Measurements from ENCODE around the gene CACNA1S. TPM values are rescaled to one million over a fixed set of nuclear protein-coding genes. Genes with fewer than 3 reads are reported as not detected.

Gene CACNA1S
- total and polyA plus RNA-seq, 8 donors, result under 0.01 to 0.18 TPM; not detected in 6

DNA sequence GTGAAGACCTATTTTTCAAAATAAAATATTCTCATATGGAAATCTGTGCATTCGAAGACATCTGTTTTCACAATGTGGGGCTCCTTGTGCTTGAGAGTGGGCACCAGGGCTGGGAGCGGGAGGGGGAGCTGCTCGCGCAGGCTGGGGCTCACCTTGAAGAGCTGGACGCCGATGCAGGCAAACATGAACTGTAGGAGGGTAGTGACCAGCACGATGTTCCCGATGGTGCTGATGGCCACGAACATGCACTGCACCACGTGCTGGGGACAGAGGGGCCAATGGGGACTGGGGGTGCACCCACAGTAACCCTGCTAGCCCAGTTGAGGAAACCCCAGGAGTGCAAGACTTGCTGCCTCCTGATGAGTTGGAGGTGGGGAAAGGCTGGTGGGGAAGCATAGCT, 46.5 kb downstream of the CACNA1S start:
- Histone ChIP-seq H3K4me1 (peaks cover 2 to 9% (median 5%) of the 10 kb centered on the region in 4 donors), H3K27me3 (peaks cover 0 to 11% (median 0%) of the 10 kb centered on the region in 3 donors), H3K9me3 (no peaks in the 10 kb centered on the region), H3K4me3 (no peak overlapping the region), H3K27ac (no peak overlapping the region), H3K36me3 (no peaks in the 10 kb centered on the region)
- no peak for TF ChIP-seq POLR2AphosphoS5 (IDR thresholded peaks at IDR 0.05)
- no peak for TF ChIP-seq EP300 (IDR thresholded peaks at IDR 0.05)
- TF ChIP-seq, protein P1, sequence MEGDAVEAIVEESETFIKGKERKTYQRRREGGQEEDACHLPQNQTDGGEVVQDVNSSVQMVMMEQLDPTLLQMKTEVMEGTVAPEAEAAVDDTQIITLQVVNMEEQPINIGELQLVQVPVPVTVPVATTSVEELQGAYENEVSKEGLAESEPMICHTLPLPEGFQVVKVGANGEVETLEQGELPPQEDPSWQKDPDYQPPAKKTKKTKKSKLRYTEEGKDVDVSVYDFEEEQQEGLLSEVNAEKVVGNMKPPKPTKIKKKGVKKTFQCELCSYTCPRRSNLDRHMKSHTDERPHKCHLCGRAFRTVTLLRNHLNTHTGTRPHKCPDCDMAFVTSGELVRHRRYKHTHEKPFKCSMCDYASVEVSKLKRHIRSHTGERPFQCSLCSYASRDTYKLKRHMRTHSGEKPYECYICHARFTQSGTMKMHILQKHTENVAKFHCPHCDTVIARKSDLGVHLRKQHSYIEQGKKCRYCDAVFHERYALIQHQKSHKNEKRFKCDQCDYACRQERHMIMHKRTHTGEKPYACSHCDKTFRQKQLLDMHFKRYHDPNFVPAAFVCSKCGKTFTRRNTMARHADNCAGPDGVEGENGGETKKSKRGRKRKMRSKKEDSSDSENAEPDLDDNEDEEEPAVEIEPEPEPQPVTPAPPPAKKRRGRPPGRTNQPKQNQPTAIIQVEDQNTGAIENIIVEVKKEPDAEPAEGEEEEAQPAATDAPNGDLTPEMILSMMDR (IDR thresholded peaks at IDR 0.05), result no peak
- no peak for TF ChIP-seq POLR2A (IDR thresholded peaks at IDR 0.05)
- DNase-seq, result no peak
- intact Hi-C loops (cut with DNase I; ENCODE audit: low total_unique reads), result no loop called here
- 83 to 94% (median 88%) methylated on average over 6 to 10 of the region's 10 CpGs for WGBS, 5 donors

DNA sequence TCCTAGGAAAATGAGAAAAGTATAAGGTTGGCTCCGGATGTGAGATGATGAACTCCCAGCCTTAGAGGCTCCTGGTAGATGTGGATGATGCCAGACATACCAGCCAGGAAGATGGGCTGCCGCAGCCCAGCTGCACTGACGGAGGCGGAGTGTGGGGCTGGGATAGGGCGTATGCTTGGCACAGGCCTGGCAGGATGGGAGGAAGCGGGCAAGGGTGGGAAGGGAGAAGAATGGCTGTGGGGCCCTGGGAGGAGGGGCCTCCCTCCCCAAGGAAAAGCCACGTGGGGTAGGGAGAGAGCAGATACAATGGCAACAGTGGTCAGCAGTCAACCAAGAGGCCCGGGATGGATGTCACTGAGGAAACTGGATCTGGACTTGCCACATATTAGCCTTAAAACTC, 47.4 kb downstream of the CACNA1S start:
- Histone ChIP-seq H3K27ac (no peak overlapping the region), H3K4me1 (peaks cover 7 to 18% (median 13%) of the 10 kb centered on the region in 4 donors), H3K27me3 (peaks cover 0 to 11% (median 0%) of the 10 kb centered on the region in 3 donors), H3K4me3 (no peak overlapping the region), H3K9me3 (no peaks in the 10 kb centered on the region), H3K36me3 (no peaks in the 10 kb centered on the region)
- 78 to 82% (median 82%) methylated on average over 8 of the region's 8 CpGs for WGBS, 5 donors
- intact Hi-C loops (cut with DNase I; ENCODE audit: low total_unique reads), result no loop called here
- TF ChIP-seq, protein P1 (IDR thresholded peaks at IDR 0.05), result no peak
- TF ChIP-seq POLR2A (IDR thresholded peaks at IDR 0.05), result no peak
- TF ChIP-seq EP300 (IDR thresholded peaks at IDR 0.05), result no peak
- no peak for TF ChIP-seq POLR2AphosphoS5 (IDR thresholded peaks at IDR 0.05)
- DNase-seq, result no peak

DNA sequence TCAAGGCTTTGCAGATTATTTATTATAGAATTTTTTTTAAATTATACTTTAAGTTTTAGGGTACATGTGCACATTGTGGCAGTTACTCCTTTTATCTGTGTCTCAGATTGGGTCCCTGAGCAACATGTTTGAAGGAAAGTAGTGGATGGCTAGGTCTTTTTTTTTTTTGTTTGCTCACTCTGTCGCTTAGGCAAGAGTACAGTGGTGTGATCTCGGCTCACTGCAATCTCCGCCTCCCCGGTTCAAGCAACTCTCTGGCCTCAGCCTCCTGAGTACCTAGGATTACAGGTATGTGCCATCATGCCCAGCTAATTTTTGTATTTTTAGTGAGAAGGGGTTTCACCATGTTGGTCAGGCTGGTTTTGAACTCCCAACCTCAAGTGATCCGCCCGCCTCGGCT, 49.1 kb downstream of the CACNA1S start:
- Histone ChIP-seq H3K36me3 (no peaks in the 10 kb centered on the region), H3K9me3 (no peaks in the 10 kb centered on the region), H3K27me3 (peaks cover 0 to 11% (median 0%) of the 10 kb centered on the region in 3 donors), H3K27ac (no peak overlapping the region), H3K4me3 (no peak overlapping the region), H3K4me1 (peaks cover 7 to 21% (median 13%) of the 10 kb centered on the region in 4 donors)
- intact Hi-C loops (cut with DNase I; ENCODE audit: low total_unique reads), result no loop called here
- TF ChIP-seq EP300 (IDR thresholded peaks at IDR 0.05) (no peak), POLR2AphosphoS5 (IDR thresholded peaks at IDR 0.05) (no peak), POLR2A (IDR thresholded peaks at IDR 0.05) (no peak)
- TF ChIP-seq, protein P1 (IDR thresholded peaks at IDR 0.05), result no peak
- no peak for DNase-seq
- 63 to 80% (median 72%) methylated on average over 7 of the region's 7 CpGs for WGBS, 5 donors

GRCh38 chr1:201062511-201063091, 49.6 kb downstream of the CACNA1S start:
- Histone ChIP-seq H3K4me3 (no peak overlapping the region), H3K27ac (no peak overlapping the region), H3K36me3 (no peaks in the 10 kb centered on the region), H3K27me3 (peaks cover 0 to 11% (median 0%) of the 10 kb centered on the region in 3 donors), H3K4me1 (peaks cover 7 to 21% (median 13%) of the 10 kb centered on the region in 4 donors), H3K9me3 (no peaks in the 10 kb centered on the region)
- DNase-seq, result no peak
- intact Hi-C loops (cut with DNase I; ENCODE audit: low total_unique reads), result no loop called here
- WGBS, 5 donors, result 57 to 78% (median 73%) methylated on average over 7 to 8 of the region's 8 CpGs
- TF ChIP-seq, protein P1 (IDR thresholded peaks at IDR 0.05), result no peak
- no peak for TF ChIP-seq POLR2AphosphoS5 (IDR thresholded peaks at IDR 0.05)
- TF ChIP-seq EP300 (IDR thresholded peaks at IDR 0.05), result no peak
- no peak for TF ChIP-seq POLR2A (IDR thresholded peaks at IDR 0.05)
